K562 (cell line): ENCODE measurements around the gene IL12RB1. TPM values are rescaled to one million over a fixed set of nuclear protein-coding genes. Genes with fewer than 3 reads are reported as not detected.

ENCODE experiments used
- CBX8 ChIP-seq: fragments of 200-600 bp; sonication (generic); IDR thresholded peaks from 2 replicates; pipeline ENCODE4 v1.6.1; 2012; ENCODE audit warnings: borderline replicate concordance, mixed run types, low read depth, mild to moderate bottlenecking, moderate library complexity, mixed read lengths, low read length, control low read depth, inconsistent platforms; ENCODE audit not compliant: poor library complexity, severe bottlenecking; ENCODE audit errors: extremely low read depth
- MAZ ChIP-seq, 2 experiments: fragments of 450-650 bp in 1 of 2; sonication (generic) in 1 of 2; formaldehyde crosslinking; IDR thresholded peaks in 1 of 2; conservative IDR thresholded peaks in 1 of 2; 2 replicates each; pipeline versions ENCODE4 v1.4.0 to v1.5.0; 2020; ENCODE audit warnings: mild to moderate bottlenecking in 1 of 2, missing genetic modification reagents in 1 of 2
- REST ChIP-seq, 2 experiments: fragments of 450-650 bp; formaldehyde crosslinking in 1 of 2; IDR thresholded peaks; 2 replicates each; pipeline versions ENCODE4 v1.4.0 to v1.6.1; 2014 to 2020; ENCODE audit warnings: mild to moderate bottlenecking in 2 of 2, borderline replicate concordance in 1 of 2, low read depth in 1 of 2
- ZBED1 ChIP-seq: IDR thresholded peaks from 2 replicates; pipeline ENCODE4 v1.6.1; 2014
- polyA plus RNA-seq, 8 experiments: library from polyadenylated mRNA; depleted of rRNA in 4 of 8; stranded (reverse) in 5 of 8; unstranded in 3 of 8; fragments of >200 nt; fragmentation: Nextera tagmentation in 2 of 8; fragmentation: Illumina TruSeq in 1 of 8; extraction: Ambion mirVana in 2 of 8; extraction: Trizol in 1 of 8; gene quantifications; 2 replicates each; pipeline versions ENCODE4 v1.2.1 to v1.2.3, GENCODE V29; 2011 to 2014; ENCODE audit warnings: inconsistent platforms in 1 of 8, missing spikeins in 1 of 8
- total RNA-seq, 7 experiments: library from RNA; depleted of rRNA in 6 of 7; stranded (reverse); fragments of >200 nt in 6 of 7; fragmentation: Illumina TruSeq in 2 of 7; extraction: Trizol in 2 of 7; gene quantifications; 2 replicates each; pipeline versions ENCODE4 v1.2.1 to v1.2.3, GENCODE V29; 2011 to 2021; ENCODE audit warnings: low replicate concordance in 1 of 7
- TF ChIP-seq, protein P1 (sequence below): fragments of 450-650 bp; IDR thresholded peaks from 2 replicates; pipeline ENCODE4 v1.6.1; 2016; ENCODE audit warnings: mild to moderate bottlenecking, moderate library complexity

Gene IL12RB1
- total and polyA plus RNA-seq, 9 of the 15 experiments (the other 6 are each of a cell fraction or from before 2014, with no cell fraction given): 0.04 to 0.07 (median 0.06) TPM; not detected in 5

DNA sequence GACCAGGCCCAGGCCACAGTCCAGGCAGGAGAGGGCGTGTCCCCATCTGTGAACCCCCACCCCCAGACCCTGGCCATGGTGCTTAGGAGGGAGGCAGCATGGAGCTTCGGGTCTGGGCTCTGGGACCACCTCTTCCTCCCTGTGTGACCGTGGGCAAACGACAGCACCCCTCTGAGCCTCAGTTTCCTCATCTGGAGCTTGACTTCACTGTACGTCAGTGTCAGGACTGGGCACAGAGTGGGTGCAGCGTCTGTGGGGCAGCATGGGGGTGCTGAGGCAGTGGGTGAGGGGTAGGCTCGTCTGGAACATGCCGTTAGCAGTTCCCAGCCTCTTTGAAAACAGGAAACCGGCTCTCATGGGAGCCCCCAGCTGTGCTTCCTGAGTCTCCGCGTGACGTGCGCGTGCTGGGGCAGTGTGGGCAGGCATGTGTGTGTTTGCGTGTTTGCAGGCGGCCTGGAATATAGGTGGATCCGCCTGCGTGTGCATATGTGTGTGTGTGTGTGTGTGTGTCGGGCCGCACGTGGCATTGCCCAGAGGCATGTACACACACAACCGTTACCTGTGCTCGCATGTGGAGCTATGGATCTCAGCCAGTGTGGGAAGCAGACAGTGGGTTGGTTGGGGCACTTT, 63.0 kb downstream of the IL12RB1 start (continued):
- peak in 1 of 2 experiments; percentile 28; a peak in 1 of 4 replicates for TF ChIP-seq MAZ (CRISPR knock-in tag; conservative IDR thresholded peaks at IDR 0.05 in 1 of 2, IDR thresholded peaks at IDR 0.05 in 1 of 2)
- TF ChIP-seq CBX8: no peak
- no peak for TF ChIP-seq ZBED1
- peak; percentile 61 for TF ChIP-seq REST (IDR thresholded peaks at IDR 0.05; ENCODE audit: borderline replicate concordance)
- TF ChIP-seq REST (CRISPR knock-in tag; IDR thresholded peaks at IDR 0.05; ENCODE audit: low read depth): no peak; the same call in 1 of the 2 replicates
- TF ChIP-seq, protein P1, sequence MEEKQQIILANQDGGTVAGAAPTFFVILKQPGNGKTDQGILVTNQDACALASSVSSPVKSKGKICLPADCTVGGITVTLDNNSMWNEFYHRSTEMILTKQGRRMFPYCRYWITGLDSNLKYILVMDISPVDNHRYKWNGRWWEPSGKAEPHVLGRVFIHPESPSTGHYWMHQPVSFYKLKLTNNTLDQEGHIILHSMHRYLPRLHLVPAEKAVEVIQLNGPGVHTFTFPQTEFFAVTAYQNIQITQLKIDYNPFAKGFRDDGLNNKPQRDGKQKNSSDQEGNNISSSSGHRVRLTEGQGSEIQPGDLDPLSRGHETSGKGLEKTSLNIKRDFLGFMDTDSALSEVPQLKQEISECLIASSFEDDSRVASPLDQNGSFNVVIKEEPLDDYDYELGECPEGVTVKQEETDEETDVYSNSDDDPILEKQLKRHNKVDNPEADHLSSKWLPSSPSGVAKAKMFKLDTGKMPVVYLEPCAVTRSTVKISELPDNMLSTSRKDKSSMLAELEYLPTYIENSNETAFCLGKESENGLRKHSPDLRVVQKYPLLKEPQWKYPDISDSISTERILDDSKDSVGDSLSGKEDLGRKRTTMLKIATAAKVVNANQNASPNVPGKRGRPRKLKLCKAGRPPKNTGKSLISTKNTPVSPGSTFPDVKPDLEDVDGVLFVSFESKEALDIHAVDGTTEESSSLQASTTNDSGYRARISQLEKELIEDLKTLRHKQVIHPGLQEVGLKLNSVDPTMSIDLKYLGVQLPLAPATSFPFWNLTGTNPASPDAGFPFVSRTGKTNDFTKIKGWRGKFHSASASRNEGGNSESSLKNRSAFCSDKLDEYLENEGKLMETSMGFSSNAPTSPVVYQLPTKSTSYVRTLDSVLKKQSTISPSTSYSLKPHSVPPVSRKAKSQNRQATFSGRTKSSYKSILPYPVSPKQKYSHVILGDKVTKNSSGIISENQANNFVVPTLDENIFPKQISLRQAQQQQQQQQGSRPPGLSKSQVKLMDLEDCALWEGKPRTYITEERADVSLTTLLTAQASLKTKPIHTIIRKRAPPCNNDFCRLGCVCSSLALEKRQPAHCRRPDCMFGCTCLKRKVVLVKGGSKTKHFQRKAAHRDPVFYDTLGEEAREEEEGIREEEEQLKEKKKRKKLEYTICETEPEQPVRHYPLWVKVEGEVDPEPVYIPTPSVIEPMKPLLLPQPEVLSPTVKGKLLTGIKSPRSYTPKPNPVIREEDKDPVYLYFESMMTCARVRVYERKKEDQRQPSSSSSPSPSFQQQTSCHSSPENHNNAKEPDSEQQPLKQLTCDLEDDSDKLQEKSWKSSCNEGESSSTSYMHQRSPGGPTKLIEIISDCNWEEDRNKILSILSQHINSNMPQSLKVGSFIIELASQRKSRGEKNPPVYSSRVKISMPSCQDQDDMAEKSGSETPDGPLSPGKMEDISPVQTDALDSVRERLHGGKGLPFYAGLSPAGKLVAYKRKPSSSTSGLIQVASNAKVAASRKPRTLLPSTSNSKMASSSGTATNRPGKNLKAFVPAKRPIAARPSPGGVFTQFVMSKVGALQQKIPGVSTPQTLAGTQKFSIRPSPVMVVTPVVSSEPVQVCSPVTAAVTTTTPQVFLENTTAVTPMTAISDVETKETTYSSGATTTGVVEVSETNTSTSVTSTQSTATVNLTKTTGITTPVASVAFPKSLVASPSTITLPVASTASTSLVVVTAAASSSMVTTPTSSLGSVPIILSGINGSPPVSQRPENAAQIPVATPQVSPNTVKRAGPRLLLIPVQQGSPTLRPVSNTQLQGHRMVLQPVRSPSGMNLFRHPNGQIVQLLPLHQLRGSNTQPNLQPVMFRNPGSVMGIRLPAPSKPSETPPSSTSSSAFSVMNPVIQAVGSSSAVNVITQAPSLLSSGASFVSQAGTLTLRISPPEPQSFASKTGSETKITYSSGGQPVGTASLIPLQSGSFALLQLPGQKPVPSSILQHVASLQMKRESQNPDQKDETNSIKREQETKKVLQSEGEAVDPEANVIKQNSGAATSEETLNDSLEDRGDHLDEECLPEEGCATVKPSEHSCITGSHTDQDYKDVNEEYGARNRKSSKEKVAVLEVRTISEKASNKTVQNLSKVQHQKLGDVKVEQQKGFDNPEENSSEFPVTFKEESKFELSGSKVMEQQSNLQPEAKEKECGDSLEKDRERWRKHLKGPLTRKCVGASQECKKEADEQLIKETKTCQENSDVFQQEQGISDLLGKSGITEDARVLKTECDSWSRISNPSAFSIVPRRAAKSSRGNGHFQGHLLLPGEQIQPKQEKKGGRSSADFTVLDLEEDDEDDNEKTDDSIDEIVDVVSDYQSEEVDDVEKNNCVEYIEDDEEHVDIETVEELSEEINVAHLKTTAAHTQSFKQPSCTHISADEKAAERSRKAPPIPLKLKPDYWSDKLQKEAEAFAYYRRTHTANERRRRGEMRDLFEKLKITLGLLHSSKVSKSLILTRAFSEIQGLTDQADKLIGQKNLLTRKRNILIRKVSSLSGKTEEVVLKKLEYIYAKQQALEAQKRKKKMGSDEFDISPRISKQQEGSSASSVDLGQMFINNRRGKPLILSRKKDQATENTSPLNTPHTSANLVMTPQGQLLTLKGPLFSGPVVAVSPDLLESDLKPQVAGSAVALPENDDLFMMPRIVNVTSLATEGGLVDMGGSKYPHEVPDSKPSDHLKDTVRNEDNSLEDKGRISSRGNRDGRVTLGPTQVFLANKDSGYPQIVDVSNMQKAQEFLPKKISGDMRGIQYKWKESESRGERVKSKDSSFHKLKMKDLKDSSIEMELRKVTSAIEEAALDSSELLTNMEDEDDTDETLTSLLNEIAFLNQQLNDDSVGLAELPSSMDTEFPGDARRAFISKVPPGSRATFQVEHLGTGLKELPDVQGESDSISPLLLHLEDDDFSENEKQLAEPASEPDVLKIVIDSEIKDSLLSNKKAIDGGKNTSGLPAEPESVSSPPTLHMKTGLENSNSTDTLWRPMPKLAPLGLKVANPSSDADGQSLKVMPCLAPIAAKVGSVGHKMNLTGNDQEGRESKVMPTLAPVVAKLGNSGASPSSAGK: 0 out of 2 replicates have a peak, but pooled peaks have one; percentile 11
